GM12878 (cell line): Measurements from ENCODE around the gene HLA-DRA. TPM values are rescaled to one million over a fixed set of nuclear protein-coding genes. Genes with fewer than 3 reads are reported as not detected.

ENCODE experiments used
- ATAC-seq: fragments of 200-7000 bp; cut with Tn5 transposase; 3 replicates; pipeline ENCODE4 v1.9.1; 2020; ENCODE audit warnings: mild to moderate bottlenecking, moderate library complexity
- BruUV-seq: library from RNA; stranded (reverse); fragments of 400-500 nt; replicated peaks from 2 replicates; lab custom pipeline; 2021; lab: Mats Ljungman, UMichigan
- CTCF ChIA-PET: fragments of 300-600 bp; sonication (Branson Sonifier 250); formaldehyde crosslinking; extraction: SDS; loops from one replicate; lab custom pipeline; 2021; ENCODE audit warnings: inconsistent platforms; lab: Yijun Ruan, JAX
- POLR2A ChIA-PET: fragments of 350-600 bp; formaldehyde crosslinking; extraction: SDS; loops from one replicate; lab custom pipeline; 2021; ENCODE audit warnings: inconsistent platforms; lab: Charles Lee
- RAD21 ChIA-PET: fragments of 300-600 bp; sonication (Branson Sonifier 250); formaldehyde crosslinking; loops from one replicate; lab custom pipeline; 2023; ENCODE audit warnings: antibody characterized with exemption; ENCODE audit not compliant: unreplicated experiment; lab: Charles Lee
- SMC1A ChIA-PET: fragments of 300-600 bp; sonication (Branson Sonifier 250); formaldehyde crosslinking; loops from one replicate; lab custom pipeline; 2023; ENCODE audit not compliant: unreplicated experiment, uncharacterized antibody; lab: Charles Lee
- DNase-seq: peaks from one replicate; pipeline ENCODE4 v3.0.0-alpha.2; 2011; ENCODE audit warnings: low read depth, low spot score
- FAIRE-seq: peaks from 3 replicates; lab custom pipeline; 2011; peaks lifted over from hg19 to GRCh38; lab: Jason Lieb, UNC
- H2AFZ ChIP-seq: 2 replicates; pipeline ENCODE4 v1.6.0; 2011; ENCODE audit warnings: low read depth, low read length, control low read depth; ENCODE audit not compliant: control insufficient read depth
- H3K27ac ChIP-seq: 2 replicates; pipeline ENCODE4 v1.5.1; 2011; ENCODE audit warnings: control low read depth; ENCODE audit not compliant: control insufficient read depth, insufficient read depth
- H3K27me3 ChIP-seq, 2 experiments: replicated peaks in 1 of 2; 2 replicates each; pipeline versions ENCODE4 v1.6.0 to v1.6.1; 2011; ENCODE audit warnings: low read length in 1 of 2; ENCODE audit not compliant: control insufficient read depth in 2 of 2, insufficient read depth in 2 of 2
- H3K36me3 ChIP-seq, 2 experiments: 2 replicates each; pipeline ENCODE4 v1.5.1; 2011; ENCODE audit warnings: low read length in 1 of 2; ENCODE audit not compliant: control insufficient read depth in 2 of 2, insufficient read depth in 2 of 2
- H3K4me1 ChIP-seq: 2 replicates; pipeline ENCODE4 v1.6.1; 2011; ENCODE audit warnings: mild to moderate bottlenecking, low read length, moderate library complexity, mixed read lengths; ENCODE audit not compliant: control insufficient read depth, insufficient read depth
- H3K4me2 ChIP-seq: 2 replicates; pipeline ENCODE4 v1.6.0; 2011; ENCODE audit warnings: control low read depth; ENCODE audit not compliant: control insufficient read depth, insufficient read depth
- H3K4me3 ChIP-seq: fragments of 200-600 bp; sonication (generic); 2 replicates; pipeline ENCODE4 v1.5.1; 2016
- H3K79me2 ChIP-seq: 2 replicates; pipeline ENCODE4 v1.6.0; 2011; ENCODE audit warnings: low read length; ENCODE audit not compliant: control insufficient read depth, insufficient read depth
- H3K9ac ChIP-seq: 2 replicates; pipeline ENCODE4 v1.8.0; 2011; ENCODE audit warnings: low read length, control low read depth, mixed read lengths; ENCODE audit not compliant: control insufficient read depth, insufficient read depth
- H3K9me3 ChIP-seq: replicated peaks from 3 replicates; pipeline ENCODE4 v1.5.1; 2011; ENCODE audit warnings: mild to moderate bottlenecking, low read length; ENCODE audit not compliant: control insufficient read depth, insufficient read depth
- H4K20me1 ChIP-seq: 2 replicates; pipeline ENCODE4 v1.6.0; 2011; ENCODE audit not compliant: control insufficient read depth, insufficient read depth
- CBX5 ChIP-seq: sonication (generic); IDR thresholded peaks from 2 replicates; pipeline ENCODE4 v1.6.1; 2016; ENCODE audit warnings: low read depth, moderate library complexity, mild to moderate bottlenecking, inconsistent platforms
- GABPA ChIP-seq: IDR thresholded peaks from 2 replicates; pipeline ENCODE4 v1.6.1; 2014; ENCODE audit warnings: antibody characterized with exemption, low read depth, mild to moderate bottlenecking, inconsistent platforms
- KAT2A ChIP-seq: conservative IDR thresholded peaks from 2 replicates; pipeline ENCODE4 v1.6.1; 2011; ENCODE audit warnings: low read depth, low read length; ENCODE audit not compliant: control insufficient read depth
- KDM1A ChIP-seq: fragments of 200-600 bp; sonication (generic); IDR thresholded peaks from 2 replicates; pipeline ENCODE4 v1.6.1; 2016; ENCODE audit warnings: borderline replicate concordance
- MXI1 ChIP-seq: fragments of 150-350 bp; IDR thresholded peaks from 2 replicates; pipeline ENCODE4 v1.6.1; 2011; ENCODE audit warnings: low read depth, mild to moderate bottlenecking, inconsistent platforms, low read length, improper control_type of control experiment
- NR2C1 ChIP-seq: fragments of 450-650 bp; IDR thresholded peaks from 2 replicates; pipeline ENCODE4 v1.6.1; 2017; ENCODE audit warnings: antibody characterized with exemption, mild to moderate bottlenecking, moderate library complexity
- YY1 ChIP-seq: IDR thresholded peaks from 2 replicates; pipeline ENCODE4 v1.6.1; 2011; ENCODE audit warnings: low read depth, mild to moderate bottlenecking, low read length
- ZBTB40 ChIP-seq: fragments of 450-650 bp; IDR thresholded peaks from 2 replicates; pipeline ENCODE4 v1.6.1; 2016; ENCODE audit warnings: mild to moderate bottlenecking, moderate library complexity, borderline replicate concordance
- ZSCAN29 ChIP-seq: fragments of 450-650 bp; IDR thresholded peaks from 2 replicates; pipeline ENCODE4 v1.6.1; 2017; ENCODE audit warnings: mild to moderate bottlenecking, moderate library complexity
- ZZZ3 ChIP-seq: IDR thresholded peaks from 2 replicates; pipeline ENCODE4 v1.6.1; 2011; ENCODE audit warnings: low read depth; ENCODE audit not compliant: control insufficient read depth, insufficient read length
- WGBS: methylation state at CpG from one replicate; pipeline ENCODE4 v1.1.6; 2016; ENCODE audit warnings: low lambda C conversion rate; ENCODE audit not compliant: insufficient replicate concordance, insufficient coverage; ENCODE audit errors: missing lambda C conversion rate; 5-methylcytosine and 5-hydroxymethylcytosine counted together
- in situ Hi-C: fragments of 300-500 bp; cut with MboI; formaldehyde crosslinking; loops from 9 replicates; pipeline ENCODE4 v1.14.3; 2018; ENCODE audit warnings: mixed read lengths
- intact Hi-C: fragments of 100-400 bp; cut with micrococcal nuclease; formaldehyde crosslinking; loops from one replicate; pipeline ENCODE4 v1.14.2; 2022; ENCODE audit not compliant: unreplicated experiment
- polyA plus RNA-seq, 11 experiments: library from polyadenylated mRNA; depleted of rRNA in 4 of 11; unstranded in 6 of 11; stranded (reverse) in 5 of 11; fragments of >200 nt; fragmentation: Nextera tagmentation in 4 of 11; fragmentation: Illumina TruSeq in 1 of 11; extraction: Ambion mirVana in 4 of 11; extraction: Trizol in 1 of 11; gene quantifications; 1 replicate in 1 of 11; 2 replicates in 10 of 11; pipeline versions ENCODE4 v1.2.1 to v1.2.3, GENCODE V29; 2011 to 2016; ENCODE audit warnings: inconsistent platforms in 2 of 11, missing spikeins in 2 of 11, low read depth in 1 of 11
- total RNA-seq, 4 experiments: library from RNA; depleted of rRNA in 3 of 4; stranded (reverse); fragments of >200 nt in 3 of 4; fragmentation: Illumina TruSeq in 1 of 4; extraction: Trizol in 1 of 4; gene quantifications; 2 replicates each; pipeline versions ENCODE4 v1.2.1 to v1.2.3, GENCODE V29; 2013 to 2021

HLA-DRA gene
- total and polyA plus RNA-seq, 10 of the 15 experiments (the other 5 are each of a cell fraction or from before 2014, with no cell fraction given), result 2,040 to 7,093 (median 2,859) TPM

GRCh38 chr6:32416036-32416435 lies 23.7 kb upstream of the HLA-DRA start:
- TF ChIP-seq YY1, result 0 out of 2 replicates have a peak, but pooled peaks have one; percentile 22
- no peak for TF ChIP-seq CBX5
- BruUV-seq, result no TSS peak
- intact Hi-C loops, result no loop called here
- DNase-seq (no peak), FAIRE-seq (no peak), ATAC-seq (no peak)
- H3K36me3 ChIP-seq, result no peaks in the 10 kb centered on the region
- H3K27me3 ChIP-seq, result peaks cover 0 to 1% of the 10 kb centered on the region in 2 experiments; a peak in 2 of 4 replicates
- no peak overlapping the region for H3K9ac ChIP-seq
- no peak overlapping the region for H3K4me3 ChIP-seq
- ChIA-PET RAD21 (interaction anchor here (0.9 to 7.5 kb wide), 6 partner anchors 17 to 370 kb away, joined by 3 to 72 read pairs (median 8); no protein-coding TSS in a partner anchor), CTCF (interaction anchor here (0.6 to 11.1 kb wide), 13 partner anchors 9 to 569 kb away, joined by 3 to 200 read pairs (median 8); no protein-coding TSS in a partner anchor), POLR2A (interaction anchor here (0.6 kb wide), 1 partner anchor 742 kb away, joined by 3 read pairs; no protein-coding TSS in a partner anchor), SMC1A (interaction anchor here (0.7 to 6.5 kb wide), 10 partner anchors 10 to 452 kb away, joined by 3 to 99 read pairs (median 32); no protein-coding TSS in a partner anchor)
- in situ Hi-C loops, result no loop called here
- 50% methylated on average over 3 of the region's 3 CpGs for WGBS
- no peak overlapping the region for H2AFZ ChIP-seq
- H3K4me2 ChIP-seq, result peak overlapping the region; percentile 76; the same call in 1 of the 2 replicates
- no peaks in the 10 kb centered on the region for H4K20me1 ChIP-seq
- H3K4me1 ChIP-seq, result no peaks in the 10 kb centered on the region
- no peaks in the 10 kb centered on the region for H3K9me3 ChIP-seq
- H3K27ac ChIP-seq, result no peak overlapping the region
- H3K79me2 ChIP-seq, result no peaks in the 10 kb centered on the region

- in situ Hi-C loops, result loop anchor here (5.0 kb wide), 1 partner anchor 273 kb away; no protein-coding TSS in a partner anchor
- WGBS, result 93% methylated on average over 3 of the region's 3 CpGs
- Histone ChIP-seq H2AFZ (no peak overlapping the region), H3K4me3 (no peak overlapping the region), H3K4me1 (no peaks in the 10 kb centered on the region), H3K4me2 (no peak overlapping the region), H3K36me3 (no peaks in the 10 kb centered on the region), H3K79me2 (no peaks in the 10 kb centered on the region), H4K20me1 (no peaks in the 10 kb centered on the region), H3K9me3 (no peaks in the 10 kb centered on the region), H3K27me3 (peaks cover 1 to 3% of the 10 kb centered on the region in 2 experiments; a peak in 2 of 4 replicates), H3K27ac (no peak overlapping the region), H3K9ac (no peak overlapping the region)
- intact Hi-C loops, result no loop called here
- ChIA-PET SMC1A (interaction anchor here (1.1 to 5.9 kb wide), 12 partner anchors 11 to 443 kb away, joined by 3 to 30 read pairs (median 6); no protein-coding TSS in a partner anchor), RAD21 (interaction anchor here (1.1 to 2.5 kb wide), 6 partner anchors 11 to 470 kb away, joined by 3 to 16 read pairs (median 4); no protein-coding TSS in a partner anchor), CTCF (interaction anchor here (0.9 to 9.5 kb wide), 10 partner anchors 8 to 362 kb away, joined by 3 to 65 read pairs (median 8); no protein-coding TSS in a partner anchor), POLR2A (no interaction called here)
- BruUV-seq, result no TSS peak
- ATAC-seq (no peak), DNase-seq (no peak), FAIRE-seq (no peak)
- TF ChIP-seq ZZZ3, result no peak
- no peak for TF ChIP-seq ZSCAN29
- no peak for TF ChIP-seq MXI1
- TF ChIP-seq NR2C1, result no peak
- no peak for TF ChIP-seq ZBTB40
- no peak for TF ChIP-seq KDM1A
- no peak for TF ChIP-seq GABPA
- TF ChIP-seq KAT2A, result no peak
Observed at GRCh38 chr6:32424589-32425300, 14.9 kb upstream of the HLA-DRA start.
